CD4-positive, alpha-beta memory T cell (primary cell): ENCODE data around the gene EEPD1. TPM values are rescaled to one million over a fixed set of nuclear protein-coding genes. Genes with fewer than 3 reads are reported as not detected.
A peak's percentile ranks its signal among the peaks of the same experiment; 100 is the strongest.

Source experiments
- CTCF ChIA-PET: fragments of 350-600 bp; sonication (Branson Sonifier 250); formaldehyde crosslinking; loops from one replicate; lab custom pipeline; 2021; ENCODE audit warnings: inconsistent platforms; ENCODE audit not compliant: partially characterized antibody; lab: Charles Lee
- POLR2A ChIA-PET: fragments of 350-600 bp; sonication (Branson Sonifier 250); formaldehyde crosslinking; loops from one replicate; lab custom pipeline; 2021; ENCODE audit not compliant: partially characterized antibody; lab: Charles Lee
- DNase-seq, 5 donors: peaks; one replicate each; pipeline versions ENCODE4 v3.0.0 to v3.0.0-alpha.2; 2020 to 2022; ENCODE audit warnings: mixed read lengths in 1 of 5
- H3K27ac ChIP-seq: one replicate; pipeline ENCODE4 v1.7.0; 2013; ENCODE audit warnings: low read depth, low read length
- H3K27me3 ChIP-seq: 2 replicates; pipeline ENCODE4 v1.7.0; 2013; ENCODE audit warnings: mild to moderate bottlenecking, low read length, moderate library complexity; ENCODE audit not compliant: insufficient read depth
- H3K36me3 ChIP-seq: 2 replicates; pipeline ENCODE4 v1.7.0; 2013; ENCODE audit warnings: mild to moderate bottlenecking, low read length, moderate library complexity; ENCODE audit not compliant: insufficient read depth
- H3K4me1 ChIP-seq: 2 replicates; pipeline ENCODE4 v1.7.0; 2013; ENCODE audit warnings: mild to moderate bottlenecking, low read length, moderate library complexity; ENCODE audit not compliant: insufficient read depth
- H3K4me3 ChIP-seq, 2 donors: one replicate each; pipeline ENCODE4 v1.7.0; 2013; ENCODE audit warnings: low read length in 2 of 2, mild to moderate bottlenecking in 1 of 2
- H3K9me3 ChIP-seq, 2 donors: one replicate each; pipeline ENCODE4 v1.7.0; 2013; ENCODE audit warnings: low read length in 2 of 2, control low read depth in 1 of 2; ENCODE audit not compliant: control insufficient read depth in 1 of 2
- H3K27ac Mint-ChIP-seq, 7 donors: one replicate each; pipeline ENCODE4 v1.8.0; 2020 to 2021; ENCODE audit warnings: mixed read lengths in 7 of 7, mild to moderate bottlenecking in 6 of 7, inconsistent platforms in 3 of 7, moderate library complexity in 3 of 7
- H3K27me3 Mint-ChIP-seq, 2 donors: one replicate each; pipeline ENCODE4 v1.8.0; 2020 to 2021; ENCODE audit warnings: mixed read lengths in 2 of 2
- H3K36me3 Mint-ChIP-seq, 2 donors: one replicate each; pipeline ENCODE4 v1.8.0; 2020 to 2021; ENCODE audit warnings: mixed read lengths in 2 of 2, inconsistent platforms in 1 of 2, mild to moderate bottlenecking in 1 of 2
- H3K4me1 Mint-ChIP-seq, 4 donors: one replicate each; pipeline ENCODE4 v1.8.0; 2020 to 2021; ENCODE audit warnings: mixed read lengths in 4 of 4, mild to moderate bottlenecking in 1 of 4
- H3K4me3 Mint-ChIP-seq, 8 donors: one replicate each; pipeline ENCODE4 v1.8.0; 2020 to 2021; ENCODE audit warnings: mixed read lengths in 8 of 8, mild to moderate bottlenecking in 7 of 8, moderate library complexity in 6 of 8, inconsistent platforms in 3 of 8
- H3K9me3 Mint-ChIP-seq, 8 donors: one replicate each; pipeline ENCODE4 v1.8.0; 2020 to 2021; ENCODE audit warnings: mixed read lengths in 8 of 8, mild to moderate bottlenecking in 5 of 8, inconsistent platforms in 3 of 8, moderate library complexity in 1 of 8
- intact Hi-C: fragments of 100-400 bp; cut with micrococcal nuclease; formaldehyde crosslinking; loops from one replicate; pipeline ENCODE4 v1.15.1; 2023
- polyA plus RNA-seq, 2 donors: library from polyadenylated mRNA; unstranded; fragments of 300-500 nt; fragmentation: Illumina TruSeq; gene quantifications; one replicate each; pipeline ENCODE4 v1.2.3, GENCODE V29; 2021
- total RNA-seq, 2 experiments: library from RNA; stranded (reverse); gene quantifications; one replicate each; pipeline ENCODE4 v1.2.3, GENCODE V29; 2021

The EEPD1 gene
- total and polyA plus RNA-seq, 4 experiments from 2014 or later: 6.3 to 63.0 (median 25.2) TPM

DNA sequence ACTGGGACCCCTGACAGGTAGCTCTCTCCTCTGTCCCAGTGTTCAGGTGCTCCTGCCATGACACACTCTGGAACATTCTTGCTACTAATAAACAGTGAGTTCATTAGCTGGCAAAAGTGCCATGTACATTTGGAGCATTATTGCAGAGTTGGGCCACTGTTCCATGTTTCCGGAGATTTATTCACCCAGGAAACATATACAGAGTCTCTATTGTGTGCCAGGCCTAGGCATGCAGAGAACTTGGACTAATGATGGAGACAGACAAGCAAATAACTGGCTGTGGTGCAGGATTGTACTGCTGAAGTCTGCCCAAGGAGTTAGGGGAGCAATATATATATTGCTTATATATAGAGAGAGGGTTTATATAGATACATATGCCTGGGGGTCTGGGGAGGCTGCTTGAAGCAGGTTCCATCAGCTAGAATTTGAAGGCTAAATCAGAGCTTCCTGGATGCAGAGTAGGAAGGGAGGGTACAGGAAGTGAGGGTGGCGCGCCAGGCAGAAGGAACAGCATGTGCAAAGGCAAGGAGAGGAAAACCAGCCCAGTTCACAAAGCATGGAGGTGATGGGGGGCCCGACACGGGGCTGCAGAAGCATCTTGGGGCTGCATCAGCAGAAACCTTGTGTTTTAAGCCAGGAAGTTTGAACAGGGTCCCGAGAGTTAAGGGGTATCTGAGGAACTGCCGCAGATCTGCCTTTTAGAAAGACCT, 22.7 kb upstream of the EEPD1 start:
- peak overlapping the region in 1 of 7 donors; percentile 7 for H3K27ac Mint-ChIP-seq
- no peak overlapping the region for H3K4me3 Mint-ChIP-seq
- POLR2A ChIA-PET: interaction anchor here (0.6 kb wide), 1 partner anchor 16 kb away, joined by 3 read pairs; no protein-coding TSS in a partner anchor
- CTCF ChIA-PET: no interaction called here
- no peaks in the 10 kb centered on the region for H3K36me3 Mint-ChIP-seq
- no peaks in the 10 kb centered on the region for H3K9me3 ChIP-seq
- no peaks in the 10 kb centered on the region for H3K27me3 Mint-ChIP-seq
- DNase-seq: no peak
- H3K4me1 ChIP-seq: peaks cover 5% of the 10 kb centered on the region
- peaks cover 5 to 10% (median 6%) of the 10 kb centered on the region in 4 donors for H3K4me1 Mint-ChIP-seq
- no peaks in the 10 kb centered on the region for H3K27me3 ChIP-seq
- no peaks in the 10 kb centered on the region for H3K36me3 ChIP-seq
- intact Hi-C loops: no loop called here
- no peak overlapping the region for H3K4me3 ChIP-seq
- no peak overlapping the region for H3K27ac ChIP-seq
- peaks cover 0 to 1% (median 0%) of the 10 kb centered on the region in 8 donors for H3K9me3 Mint-ChIP-seq

DNA sequence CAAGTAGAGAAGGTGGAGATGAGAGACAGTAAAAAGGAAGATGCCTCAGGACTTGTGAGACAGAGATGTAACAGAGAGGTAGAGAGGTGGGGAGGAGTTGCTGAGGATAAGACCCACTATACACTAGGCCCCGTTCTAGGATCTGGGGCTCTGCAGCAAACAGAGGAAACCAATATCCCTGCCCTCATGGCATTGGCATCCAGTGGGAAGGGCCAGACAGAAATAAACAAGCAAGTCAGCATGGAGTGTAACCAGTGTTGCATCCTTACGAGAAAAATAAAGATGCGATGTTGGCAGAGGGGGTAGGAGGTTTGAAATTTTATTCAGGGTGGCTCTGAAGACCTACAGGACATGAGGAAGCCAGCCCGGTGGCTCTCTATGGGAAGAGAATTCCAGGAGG, 22.0 kb upstream of the EEPD1 start:
- no peaks in the 10 kb centered on the region for H3K36me3 Mint-ChIP-seq
- ChIA-PET POLR2A (no interaction called here), CTCF (no interaction called here)
- peaks cover 0 to 1% (median 0%) of the 10 kb centered on the region in 8 donors for H3K9me3 Mint-ChIP-seq
- no peaks in the 10 kb centered on the region for H3K27me3 ChIP-seq
- H3K36me3 ChIP-seq: no peaks in the 10 kb centered on the region
- no peaks in the 10 kb centered on the region for H3K9me3 ChIP-seq
- H3K27me3 Mint-ChIP-seq: no peaks in the 10 kb centered on the region
- no peak for DNase-seq
- peaks cover 5% of the 10 kb centered on the region for H3K4me1 ChIP-seq
- H3K4me3 ChIP-seq: no peak overlapping the region
- peak overlapping the region in 1 of 7 donors; percentile 7 for H3K27ac Mint-ChIP-seq
- H3K4me3 Mint-ChIP-seq: no peak overlapping the region
- intact Hi-C loops: no loop called here
- no peak overlapping the region for H3K27ac ChIP-seq
- H3K4me1 Mint-ChIP-seq: peaks cover 5 to 10% (median 6%) of the 10 kb centered on the region in 4 donors

DNA sequence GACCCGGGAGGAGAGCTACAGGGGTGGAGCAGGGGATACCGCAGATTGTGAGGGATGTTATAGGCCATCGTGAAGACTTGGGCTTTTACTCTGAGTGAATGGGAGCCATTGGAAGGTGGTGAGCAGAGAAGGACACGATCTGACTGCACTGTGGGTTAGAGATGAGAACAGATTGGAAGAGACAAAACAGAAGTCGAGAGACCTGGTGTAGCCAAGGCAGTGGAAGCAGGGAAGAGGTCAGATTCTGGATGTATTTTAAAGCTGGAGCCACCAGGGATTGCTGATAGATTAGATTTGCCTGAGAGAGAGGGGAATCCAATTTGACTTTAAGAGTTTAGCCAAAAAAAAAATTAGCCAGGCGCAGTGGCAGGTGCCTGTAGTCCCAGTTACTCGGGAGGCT, 21.6 kb upstream of the EEPD1 start:
- Mint-ChIP-seq H3K36me3 (no peaks in the 10 kb centered on the region), H3K9me3 (peaks cover 0 to 1% (median 0%) of the 10 kb centered on the region in 8 donors), H3K27ac (no peak overlapping the region), H3K4me1 (peaks cover 5 to 10% (median 6%) of the 10 kb centered on the region in 4 donors), H3K27me3 (no peaks in the 10 kb centered on the region), H3K4me3 (no peak overlapping the region)
- DNase-seq: no peak
- Histone ChIP-seq H3K27ac (no peak overlapping the region), H3K27me3 (no peaks in the 10 kb centered on the region), H3K36me3 (no peaks in the 10 kb centered on the region), H3K4me3 (no peak overlapping the region), H3K9me3 (no peaks in the 10 kb centered on the region), H3K4me1 (peaks cover 5% of the 10 kb centered on the region)
- POLR2A ChIA-PET: no interaction called here
- intact Hi-C loops: no loop called here
- CTCF ChIA-PET: interaction anchor here (1.0 to 1.3 kb wide), 4 partner anchors 156 to 188 kb away, joined by 3 to 4 read pairs (median 4); no protein-coding TSS in a partner anchor

DNA sequence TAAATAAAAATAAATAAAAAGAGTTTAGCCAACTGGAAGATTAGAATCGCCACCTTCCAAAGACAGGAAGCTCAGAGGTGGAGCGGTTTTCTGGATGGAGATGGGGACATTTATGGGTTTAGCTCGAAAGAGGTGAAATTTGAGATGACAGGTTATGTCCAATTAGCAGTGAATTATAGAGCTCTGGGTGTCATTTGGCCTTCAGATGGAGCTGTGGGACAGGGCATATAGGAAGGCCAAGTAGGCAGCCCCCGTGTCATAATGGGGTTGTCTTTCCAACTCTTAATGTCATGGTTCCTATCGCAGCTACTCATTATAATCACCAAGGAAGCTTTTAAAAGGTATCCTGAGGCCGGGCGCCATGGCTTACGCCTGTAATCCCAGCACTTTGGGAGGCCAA, 21.0 kb upstream of the EEPD1 start:
- Histone ChIP-seq H3K4me3 (no peak overlapping the region), H3K9me3 (no peaks in the 10 kb centered on the region), H3K36me3 (no peaks in the 10 kb centered on the region), H3K27me3 (no peaks in the 10 kb centered on the region), H3K4me1 (peaks cover 5% of the 10 kb centered on the region), H3K27ac (no peak overlapping the region)
- intact Hi-C loops: no loop called here
- H3K4me3 Mint-ChIP-seq: no peak overlapping the region
- CTCF ChIA-PET: interaction anchor here (1.0 to 1.3 kb wide), 4 partner anchors 155 to 187 kb away, joined by 3 to 4 read pairs (median 4); no protein-coding TSS in a partner anchor
- peaks cover 5 to 10% (median 6%) of the 10 kb centered on the region in 4 donors for H3K4me1 Mint-ChIP-seq
- no peaks in the 10 kb centered on the region for H3K27me3 Mint-ChIP-seq
- DNase-seq: no peak
- H3K27ac Mint-ChIP-seq: no peak overlapping the region
- H3K36me3 Mint-ChIP-seq: no peaks in the 10 kb centered on the region
- POLR2A ChIA-PET: no interaction called here
- peaks cover 0 to 1% (median 0%) of the 10 kb centered on the region in 8 donors for H3K9me3 Mint-ChIP-seq

DNA sequence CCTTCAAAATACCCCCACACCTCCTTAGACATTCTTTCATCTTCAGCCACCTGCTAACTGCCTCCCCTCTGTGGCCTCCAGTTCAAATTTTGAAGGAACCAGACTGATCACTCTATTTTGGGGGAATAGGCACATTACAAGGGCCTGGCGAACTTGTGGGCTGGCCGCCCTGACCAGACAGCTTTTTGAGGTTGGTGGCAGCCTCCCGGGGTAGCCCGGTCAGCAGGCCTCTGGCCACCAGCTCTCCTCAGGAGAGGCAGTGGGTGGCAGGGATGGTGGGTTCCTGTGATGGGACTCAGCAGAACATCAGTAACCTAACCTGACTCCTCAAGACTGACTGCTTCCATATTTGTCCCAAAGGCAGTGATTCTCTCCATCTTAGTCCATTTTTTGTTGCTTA, 17.4 kb upstream of the EEPD1 start:
- Mint-ChIP-seq H3K4me1 (peaks cover 0 to under 1% (median under 1%) of the 10 kb centered on the region in 4 donors), H3K27ac (no peak overlapping the region), H3K36me3 (no peaks in the 10 kb centered on the region), H3K27me3 (peaks cover 0 to 3% of the 10 kb centered on the region in 2 donors), H3K4me3 (no peak overlapping the region), H3K9me3 (peaks cover 0 to 7% (median 4%) of the 10 kb centered on the region in 8 donors)
- CTCF ChIA-PET: interaction anchor here (0.6 kb wide), 1 partner anchor 215 kb away, joined by 3 read pairs; no protein-coding TSS in a partner anchor
- Histone ChIP-seq H3K36me3 (no peaks in the 10 kb centered on the region), H3K27me3 (no peaks in the 10 kb centered on the region), H3K9me3 (no peaks in the 10 kb centered on the region), H3K4me1 (no peaks in the 10 kb centered on the region), H3K4me3 (no peak overlapping the region), H3K27ac (no peak overlapping the region)
- POLR2A ChIA-PET: no interaction called here
- intact Hi-C loops: no loop called here
- DNase-seq: no peak

DNA sequence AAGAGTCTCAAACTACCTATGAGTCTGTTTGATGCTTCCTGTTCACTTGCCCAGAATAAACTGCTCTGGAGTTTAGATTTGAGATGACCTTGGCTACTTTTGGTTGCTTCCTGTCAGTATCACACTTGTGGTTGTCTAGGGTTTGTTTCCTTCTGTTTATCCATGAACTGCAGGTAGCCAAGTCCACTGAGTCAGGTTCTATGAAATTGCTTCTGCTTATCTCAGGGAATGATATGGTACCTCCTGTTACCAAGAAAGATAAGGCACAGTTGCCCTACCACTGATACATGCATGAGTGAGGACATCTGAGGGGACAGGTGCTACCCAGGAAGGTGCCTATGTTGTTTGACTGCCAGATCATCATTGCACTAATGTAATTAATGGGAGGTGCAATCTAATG, 15.8 kb upstream of the EEPD1 start:
- H3K9me3 Mint-ChIP-seq: peaks cover 0 to 12% (median 5%) of the 10 kb centered on the region in 8 donors
- no peak overlapping the region for H3K27ac Mint-ChIP-seq
- peaks cover 0 to 3% of the 10 kb centered on the region in 2 donors for H3K27me3 Mint-ChIP-seq
- no peaks in the 10 kb centered on the region for H3K4me1 Mint-ChIP-seq
- Histone ChIP-seq H3K9me3 (no peaks in the 10 kb centered on the region), H3K27ac (no peak overlapping the region), H3K36me3 (no peaks in the 10 kb centered on the region), H3K4me1 (no peaks in the 10 kb centered on the region), H3K27me3 (no peaks in the 10 kb centered on the region), H3K4me3 (no peak overlapping the region)
- H3K4me3 Mint-ChIP-seq: no peak overlapping the region
- CTCF ChIA-PET: no interaction called here
- DNase-seq: no peak
- intact Hi-C loops: no loop called here
- H3K36me3 Mint-ChIP-seq: no peaks in the 10 kb centered on the region
- POLR2A ChIA-PET: no interaction called here

DNA sequence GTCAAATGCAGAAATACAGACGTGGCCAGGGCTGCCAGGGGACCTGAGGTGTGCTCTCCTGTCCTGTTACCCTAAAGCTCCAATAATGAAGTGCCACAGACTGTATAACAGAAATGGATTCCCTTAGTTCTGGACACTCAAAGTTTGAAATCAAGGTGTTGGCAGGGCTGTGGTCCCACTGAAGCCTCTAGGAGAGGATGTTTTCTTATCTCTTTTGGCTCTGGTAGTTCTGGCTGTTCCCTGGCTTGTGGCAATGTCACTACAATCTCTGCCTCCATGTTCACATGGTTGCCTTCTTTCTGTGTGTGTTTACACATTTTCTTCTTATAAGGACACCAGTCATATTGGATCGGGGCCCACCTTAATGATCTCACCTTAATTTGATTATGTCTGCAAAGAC, 15.3 kb upstream of the EEPD1 start:
- intact Hi-C loops: no loop called here
- Mint-ChIP-seq H3K4me1 (no peaks in the 10 kb centered on the region), H3K27ac (no peak overlapping the region), H3K4me3 (no peak overlapping the region), H3K27me3 (peaks cover 0 to 3% of the 10 kb centered on the region in 2 donors), H3K9me3 (peaks cover 0 to 12% (median 5%) of the 10 kb centered on the region in 8 donors), H3K36me3 (no peaks in the 10 kb centered on the region)
- ChIA-PET POLR2A (no interaction called here), CTCF (interaction anchor here (1.0 kb wide), 1 partner anchor 181 kb away, joined by 4 read pairs; no protein-coding TSS in a partner anchor)
- Histone ChIP-seq H3K4me3 (no peak overlapping the region), H3K36me3 (no peaks in the 10 kb centered on the region), H3K27me3 (no peaks in the 10 kb centered on the region), H3K4me1 (no peaks in the 10 kb centered on the region), H3K27ac (no peak overlapping the region), H3K9me3 (no peaks in the 10 kb centered on the region)
- no peak for DNase-seq
